NT2/D1 (cell line): ENCODE results near the gene CARD11.

Source experiments
- SUZ12 ChIP-seq: IDR thresholded peaks from 2 replicates; pipeline ENCODE4 v1.6.1; 2011; ENCODE audit not compliant: insufficient read length, insufficient read depth; ENCODE audit errors: extremely low read depth
- YY1 ChIP-seq: IDR thresholded peaks from 2 replicates; pipeline ENCODE4 v1.6.1; 2011; ENCODE audit not compliant: insufficient read length, insufficient read depth

- TF ChIP-seq YY1 (no peak), SUZ12 (no peak)
Observed at GRCh38 chr7:2920041-2920440, 123.6 kb downstream of the CARD11 start.
